Uterus (tissue), 4 donors: ENCODE data around the gene PTGES2. TPM values are rescaled to one million over a fixed set of nuclear protein-coding genes. Genes with fewer than 3 reads are reported as not detected.

ENCODE experiments used
- DNase-seq, 2 donors: peaks; one replicate each; pipeline ENCODE4 v3.0.0-alpha.2; 2019 to 2020
- H3K27ac ChIP-seq, 2 donors: fragments of 200-600 bp; sonication (generic); 1 replicate in 1 of 2; 2 replicates in 1 of 2; pipeline ENCODE4 v1.5.1; 2016 to 2018
- H3K27me3 ChIP-seq, 2 donors: fragments of 200-600 bp; sonication (generic); one replicate each; pipeline ENCODE4 v1.5.1; 2018 to 2019; ENCODE audit warnings: control low read depth in 1 of 2
- H3K36me3 ChIP-seq, 2 donors: fragments of 200-600 bp; sonication (generic); one replicate each; pipeline ENCODE4 v1.5.1; 2019; ENCODE audit warnings: control low read depth in 1 of 2
- H3K4me1 ChIP-seq, 2 donors: fragments of 200-600 bp; sonication (generic); one replicate each; pipeline ENCODE4 v1.5.1; 2018 to 2019; ENCODE audit warnings: control low read depth in 1 of 2
- H3K4me3 ChIP-seq, 2 donors: fragments of 200-600 bp; sonication (generic); 1 replicate in 1 of 2; 2 replicates in 1 of 2; pipeline ENCODE4 v1.5.1; 2018 to 2019; ENCODE audit warnings: mild to moderate bottlenecking in 1 of 2
- H3K9me3 ChIP-seq, 2 donors: fragments of 200-600 bp; sonication (generic); one replicate each; pipeline ENCODE4 v1.5.1; 2019; ENCODE audit warnings: control low read depth in 1 of 2
- POLR2A ChIP-seq, 2 donors: fragments of 450-650 bp; IDR thresholded peaks; one replicate each; pipeline ENCODE4 v1.6.1; 2016; ENCODE audit warnings: antibody characterized with exemption in 2 of 2, mild to moderate bottlenecking in 1 of 2, moderate library complexity in 1 of 2
- intact Hi-C: fragments of 100-400 bp; cut with DNase I; formaldehyde crosslinking; loops from one replicate; pipeline ENCODE4 v1.15.1; 2023; ENCODE audit warnings: low total_unique reads
- total RNA-seq, 4 donors: library from RNA; depleted of rRNA in 3 of 4; stranded (reverse); fragments of >200 nt in 3 of 4; gene quantifications; one replicate each; pipeline versions ENCODE4 v1.1.0 to v1.2.4, GENCODE V29; 2014 to 2023
- TF ChIP-seq, protein P1 (sequence below), 4 experiments: fragments of 200-600 bp in 2 of 4; fragments of 450-650 bp in 2 of 4; sonication (generic) in 2 of 4; IDR thresholded peaks; one replicate each; pipeline ENCODE4 v1.5.1; 2016 to 2019; ENCODE audit warnings: antibody characterized with exemption in 4 of 4, mild to moderate bottlenecking in 2 of 4, moderate library complexity in 1 of 4
- donor health status: DM: yes; HTN: yes; CAD: no.

The PTGES2 gene
- total RNA-seq, 4 donors from 2014 or later = 21.5 to 173 (median 64.2) TPM

DNA sequence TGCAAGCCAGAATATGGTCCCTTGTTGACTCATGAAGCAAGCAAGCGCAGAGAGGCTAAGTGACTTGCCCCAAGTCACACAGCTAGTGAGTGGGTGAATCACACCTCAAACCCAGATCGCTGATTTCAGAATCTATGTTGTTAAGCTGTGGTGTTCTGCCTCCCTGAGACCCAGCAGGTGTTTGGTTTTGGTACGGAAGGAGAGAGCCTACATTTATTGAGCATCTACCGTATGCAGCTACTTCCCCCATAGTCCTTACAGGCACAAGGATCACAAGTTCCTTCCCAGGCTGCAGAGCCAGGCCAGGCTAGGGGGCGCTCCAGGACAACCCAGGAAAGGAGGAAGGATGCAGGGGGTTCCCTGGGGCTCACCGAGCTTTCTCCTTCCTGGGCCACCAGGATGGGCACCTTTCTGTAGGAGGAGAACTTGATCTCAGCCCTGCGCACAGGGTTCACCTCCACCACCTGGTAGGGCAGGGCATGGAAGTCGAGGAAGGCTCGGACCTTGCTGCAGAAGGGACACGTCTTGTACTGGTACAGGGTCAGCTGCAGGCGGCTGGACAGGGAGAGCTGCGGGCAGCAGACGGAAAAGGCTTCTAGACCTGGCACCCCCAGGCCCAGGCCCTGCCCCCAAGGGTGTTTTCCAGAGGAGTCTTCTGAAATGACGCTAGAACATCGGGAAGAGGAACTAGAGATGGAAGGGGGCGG lies 2.5 kb downstream of the PTGES2 start:
- Histone ChIP-seq H3K4me3 (no peak overlapping the region), H3K27me3 (no peaks in the 10 kb centered on the region), H3K36me3 (no peaks in the 10 kb centered on the region), H3K4me1 (peaks cover 5 to 14% of the 10 kb centered on the region in 2 donors), H3K9me3 (no peaks in the 10 kb centered on the region), H3K27ac (no peak overlapping the region)
- TF ChIP-seq POLR2A (IDR thresholded peaks at IDR 0.05) = no peak
- TF ChIP-seq, protein P1, sequence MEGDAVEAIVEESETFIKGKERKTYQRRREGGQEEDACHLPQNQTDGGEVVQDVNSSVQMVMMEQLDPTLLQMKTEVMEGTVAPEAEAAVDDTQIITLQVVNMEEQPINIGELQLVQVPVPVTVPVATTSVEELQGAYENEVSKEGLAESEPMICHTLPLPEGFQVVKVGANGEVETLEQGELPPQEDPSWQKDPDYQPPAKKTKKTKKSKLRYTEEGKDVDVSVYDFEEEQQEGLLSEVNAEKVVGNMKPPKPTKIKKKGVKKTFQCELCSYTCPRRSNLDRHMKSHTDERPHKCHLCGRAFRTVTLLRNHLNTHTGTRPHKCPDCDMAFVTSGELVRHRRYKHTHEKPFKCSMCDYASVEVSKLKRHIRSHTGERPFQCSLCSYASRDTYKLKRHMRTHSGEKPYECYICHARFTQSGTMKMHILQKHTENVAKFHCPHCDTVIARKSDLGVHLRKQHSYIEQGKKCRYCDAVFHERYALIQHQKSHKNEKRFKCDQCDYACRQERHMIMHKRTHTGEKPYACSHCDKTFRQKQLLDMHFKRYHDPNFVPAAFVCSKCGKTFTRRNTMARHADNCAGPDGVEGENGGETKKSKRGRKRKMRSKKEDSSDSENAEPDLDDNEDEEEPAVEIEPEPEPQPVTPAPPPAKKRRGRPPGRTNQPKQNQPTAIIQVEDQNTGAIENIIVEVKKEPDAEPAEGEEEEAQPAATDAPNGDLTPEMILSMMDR (IDR thresholded peaks at IDR 0.05) = peak in 3 of 4 experiments; percentile 18 to 41 (median 34)
- peak in 1 of 2 donors; percentile 56 for DNase-seq
- intact Hi-C loops = loop anchor here (5.0 kb wide), 1 partner anchor 183 kb away; no protein-coding TSS in a partner anchor

DNA sequence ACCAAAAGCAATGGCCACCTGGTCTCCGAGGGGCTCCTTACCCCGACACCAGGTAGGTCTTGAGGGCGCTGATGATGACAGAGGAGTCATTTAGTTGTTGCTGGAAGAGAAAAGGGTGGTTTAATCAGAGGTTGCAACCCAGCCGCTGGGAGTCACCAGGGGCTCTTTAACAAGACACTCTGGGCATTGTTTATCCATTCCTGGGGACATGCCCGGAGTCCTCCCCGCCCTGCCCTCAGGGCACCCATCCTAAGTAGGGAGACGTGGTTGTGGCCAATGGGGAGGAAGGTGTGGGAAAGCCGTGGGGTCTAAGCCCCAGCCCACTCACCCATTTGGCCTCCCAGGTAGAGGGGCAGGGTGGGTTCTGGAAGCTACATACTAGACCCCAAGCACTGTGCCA lies 3.1 kb downstream of the PTGES2 start:
- intact Hi-C loops = loop anchor here (5.0 kb wide), 1 partner anchor 182 kb away; no protein-coding TSS in a partner anchor
- H3K27me3 ChIP-seq = no peaks in the 10 kb centered on the region
- H3K9me3 ChIP-seq = no peaks in the 10 kb centered on the region
- peaks cover 5 to 14% of the 10 kb centered on the region in 2 donors for H3K4me1 ChIP-seq
- DNase-seq = no peak
- TF ChIP-seq, protein P1 (IDR thresholded peaks at IDR 0.05) = no peak
- TF ChIP-seq POLR2A (IDR thresholded peaks at IDR 0.05) = no peak
- no peak overlapping the region for H3K4me3 ChIP-seq
- no peaks in the 10 kb centered on the region for H3K36me3 ChIP-seq
- no peak overlapping the region for H3K27ac ChIP-seq

DNA sequence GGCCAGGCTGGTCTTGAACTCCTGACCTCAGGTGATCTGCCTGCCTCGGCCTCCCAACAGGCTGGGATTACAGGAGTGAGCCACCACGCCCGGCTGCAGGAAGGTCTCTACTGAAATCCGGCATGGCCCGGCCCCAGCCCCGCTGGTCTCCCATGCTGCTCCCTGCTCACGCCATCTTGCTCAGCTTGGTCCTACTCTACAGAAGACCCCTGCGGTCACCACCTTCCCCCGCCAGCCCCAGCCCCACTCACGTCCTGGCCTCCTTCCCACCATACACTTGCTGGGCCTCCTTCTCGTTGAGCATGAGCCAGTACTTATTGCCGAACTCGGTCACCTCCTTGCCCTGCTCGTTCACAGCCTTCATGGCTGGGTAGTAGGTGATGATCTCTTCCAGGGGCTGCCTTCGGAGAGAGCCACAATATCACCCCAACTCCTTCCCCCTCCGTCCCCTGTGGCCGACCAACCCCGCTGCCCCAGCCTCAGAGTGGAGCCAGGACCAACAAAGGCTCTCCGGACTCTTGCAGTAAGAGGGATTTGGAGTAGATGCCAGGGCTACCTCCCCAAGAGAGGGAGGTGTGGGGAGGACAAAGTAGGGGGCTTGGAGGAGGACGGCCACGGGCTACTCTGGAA lies 4.0 kb downstream of the PTGES2 start:
- no peak overlapping the region for H3K4me3 ChIP-seq
- H3K27ac ChIP-seq = no peak overlapping the region
- no peaks in the 10 kb centered on the region for H3K27me3 ChIP-seq
- H3K9me3 ChIP-seq = no peaks in the 10 kb centered on the region
- H3K36me3 ChIP-seq = no peaks in the 10 kb centered on the region
- intact Hi-C loops = loop anchor here (5.0 kb wide), 1 partner anchor 181 kb away; no protein-coding TSS in a partner anchor
- H3K4me1 ChIP-seq = peaks cover 5 to 14% of the 10 kb centered on the region in 2 donors
- no peak for DNase-seq
- no peak for TF ChIP-seq POLR2A (IDR thresholded peaks at IDR 0.05)
- TF ChIP-seq, protein P1 (IDR thresholded peaks at IDR 0.05) = no peak

DNA sequence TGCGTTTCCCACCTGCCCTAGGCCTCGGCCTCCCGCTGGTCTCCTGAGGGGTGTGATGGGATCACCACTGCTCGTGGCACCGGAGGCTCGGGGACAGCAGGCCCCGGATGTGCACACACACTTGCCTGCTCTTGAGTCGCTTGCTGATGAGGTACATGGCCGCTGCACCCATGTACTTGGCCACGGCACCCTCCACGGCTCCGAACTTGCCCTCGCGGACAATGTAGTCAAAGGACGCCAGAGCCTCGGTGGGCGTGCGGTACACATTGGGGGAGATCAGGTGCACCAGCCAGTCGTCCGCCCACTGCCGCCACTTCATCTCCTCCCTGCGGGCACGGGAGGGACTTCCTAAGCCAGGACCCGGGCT lies 4.7 kb downstream of the PTGES2 start:
- Histone ChIP-seq H3K27ac (no peak overlapping the region), H3K4me1 (peaks cover 5 to 14% of the 10 kb centered on the region in 2 donors), H3K4me3 (no peak overlapping the region), H3K9me3 (no peaks in the 10 kb centered on the region), H3K27me3 (no peaks in the 10 kb centered on the region), H3K36me3 (no peaks in the 10 kb centered on the region)
- intact Hi-C loops = loop anchor here (5.0 kb wide), 1 partner anchor 180 kb away; no protein-coding TSS in a partner anchor
- TF ChIP-seq POLR2A (IDR thresholded peaks at IDR 0.05) = no peak
- TF ChIP-seq, protein P1 (IDR thresholded peaks at IDR 0.05) = no peak
- DNase-seq = no peak
